CD4-positive, alpha-beta T cell treated with Interleukin-15 for 1 hour (primary cell): Measurements from ENCODE around the gene HPN.

ENCODE experiments used
- DNase-seq: peaks from one replicate; pipeline ENCODE4 v3.0.0-alpha.2; 2020

The HPN gene

GRCh38 chr19:35065574-35065973, 24.1 kb downstream of the HPN start:
- peak; percentile 3 for DNase-seq

DNA sequence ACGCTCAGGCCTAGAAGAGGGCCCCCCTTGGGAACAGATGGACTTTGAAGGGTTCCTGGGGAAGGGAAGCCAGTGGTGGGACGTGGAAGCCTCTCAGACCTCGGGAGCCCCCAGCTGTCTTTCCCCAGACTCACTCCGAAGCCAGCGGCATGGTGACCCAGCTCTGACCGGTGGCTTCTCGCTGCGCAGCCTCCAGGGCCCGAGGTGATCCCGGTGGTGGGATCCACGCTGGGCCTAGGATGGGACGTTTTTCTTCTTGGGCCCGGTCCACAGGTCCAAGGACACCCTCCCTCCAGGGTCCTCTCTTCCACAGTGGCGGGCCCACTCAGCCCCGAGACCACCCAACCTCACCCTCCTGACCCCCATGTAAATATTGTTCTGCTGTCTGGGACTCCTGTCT, 24.6 kb downstream of the HPN start:
- DNase-seq, result peak; percentile 4

- DNase-seq, result peak; percentile 86
Observed at GRCh38 chr19:35066691-35067563, 25.4 kb downstream of the HPN start.

DNA sequence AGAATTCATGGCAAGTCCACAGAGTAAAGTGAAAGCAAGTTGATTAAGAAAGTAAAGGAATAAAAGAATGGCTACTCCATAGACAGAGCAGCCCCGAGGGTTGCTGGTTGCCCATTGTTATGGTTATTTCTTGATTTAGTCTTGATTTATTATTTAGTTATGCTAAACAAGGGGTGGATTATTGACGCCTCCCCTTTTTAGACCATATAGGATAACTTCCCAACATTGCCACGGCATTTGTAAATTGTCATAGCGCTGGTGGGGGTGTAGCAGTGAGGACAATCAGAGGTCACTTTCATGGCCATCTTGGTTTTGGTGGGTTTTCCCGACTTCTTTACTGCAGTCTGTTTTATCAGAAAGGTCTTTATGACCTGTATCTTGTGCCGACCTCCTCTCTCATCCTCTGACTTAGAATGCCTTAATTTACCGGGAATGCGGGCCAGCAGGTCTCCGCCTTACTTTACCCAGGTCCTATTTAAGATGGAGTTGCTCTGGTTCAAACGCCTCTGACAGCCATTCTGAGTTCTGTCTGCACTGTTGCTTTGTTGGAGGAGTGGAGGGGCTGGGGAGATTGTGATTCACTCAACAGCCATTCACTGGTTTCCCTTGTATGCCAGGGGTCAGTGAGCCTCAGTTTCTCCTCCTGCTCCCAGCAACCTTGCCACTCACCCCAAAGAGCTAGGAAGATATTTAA, 27.6 kb downstream of the HPN start:
- DNase-seq, result no peak

- DNase-seq, result no peak
Observed at GRCh38 chr19:35069696-35070095, 28.2 kb downstream of the HPN start.

- DNase-seq, result no peak
Observed at GRCh38 chr19:35070471-35070870, 28.9 kb downstream of the HPN start.

- DNase-seq, result no peak
Observed at GRCh38 chr19:35073516-35073915, 32.0 kb downstream of the HPN start.

DNA sequence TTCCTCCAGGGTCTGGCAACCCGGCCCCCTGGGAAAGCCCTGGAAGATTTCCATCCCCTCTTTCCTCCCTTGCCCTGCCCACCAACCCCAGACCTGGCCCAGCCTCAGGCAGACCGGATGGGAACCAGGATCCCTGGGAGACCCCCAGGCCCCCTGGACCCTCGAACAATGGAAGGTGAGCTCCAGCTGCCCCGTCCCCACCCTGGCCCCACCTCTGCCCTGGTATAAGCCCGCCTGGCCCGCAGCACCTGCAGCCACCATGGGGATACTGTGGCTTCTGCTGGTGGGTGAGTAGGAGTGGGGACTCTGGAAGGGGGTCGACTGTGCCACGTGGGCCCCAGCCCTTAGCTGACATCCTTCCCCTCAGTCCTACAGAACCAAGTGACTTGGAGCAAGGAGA, 32.4 kb downstream of the HPN start:
- no peak for DNase-seq

GRCh38 chr19:35074426-35075201, 33.1 kb downstream of the HPN start:
- DNase-seq, result no peak

GRCh38 chr19:35075202-35076025, 33.9 kb downstream of the HPN start:
- DNase-seq, result no peak

- DNase-seq, result no peak
Observed at GRCh38 chr19:35076026-35076370, 34.5 kb downstream of the HPN start.

- no peak for DNase-seq
Observed at GRCh38 chr19:35076657-35077056, 35.1 kb downstream of the HPN start.

- DNase-seq, result no peak
Observed at GRCh38 chr19:35077411-35078223, 36.1 kb downstream of the HPN start.

- no peak for DNase-seq
Observed at GRCh38 chr19:35079826-35080225, 38.3 kb downstream of the HPN start.

DNA sequence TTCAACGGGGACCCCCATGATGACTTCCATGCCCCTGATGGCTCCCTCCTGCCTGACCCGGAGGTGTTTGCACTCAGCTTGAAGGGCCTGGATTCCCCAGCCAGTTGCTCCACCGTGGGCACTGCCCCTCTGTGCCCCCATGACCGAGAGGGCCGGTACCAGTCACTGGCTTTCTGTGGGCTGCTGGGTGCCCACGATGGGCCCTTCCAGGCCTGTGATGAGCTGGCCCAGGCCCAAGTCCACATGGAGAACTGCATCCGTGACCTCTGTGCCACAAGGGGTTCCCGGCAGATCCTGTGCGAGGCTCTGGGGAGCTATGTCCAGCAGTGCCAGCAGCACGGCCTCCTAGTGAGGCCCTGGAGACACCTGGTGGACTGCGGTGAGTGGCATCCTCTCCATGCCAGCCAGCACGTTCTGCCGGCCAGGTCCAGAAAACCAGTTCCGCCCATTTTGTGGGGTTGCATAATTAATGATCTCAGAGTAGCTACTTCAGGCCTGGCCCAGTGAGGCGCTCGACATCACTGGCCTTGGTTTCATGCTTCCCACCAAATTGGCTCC, 39.2 kb downstream of the HPN start:
- DNase-seq, result no peak

DNA sequence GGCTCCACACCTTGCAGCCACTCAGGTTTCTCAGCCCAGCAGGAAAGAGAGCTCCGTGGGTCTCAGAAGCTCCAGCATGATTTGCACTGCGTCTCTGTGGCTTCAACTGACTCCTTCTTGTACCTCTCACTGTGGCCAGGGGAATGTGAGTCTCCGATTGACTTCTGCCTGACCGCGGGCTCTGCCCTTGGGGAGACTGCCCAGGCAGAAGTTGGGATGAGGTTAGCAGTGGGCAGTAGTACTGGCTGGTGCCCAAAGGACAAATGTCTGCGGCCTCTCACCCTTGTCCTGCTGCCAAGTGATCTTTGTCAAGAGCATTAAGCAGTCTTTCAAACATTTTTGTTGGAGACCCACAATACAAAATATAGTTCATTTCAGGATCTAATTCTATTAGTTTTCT, 39.7 kb downstream of the HPN start:
- DNase-seq, result no peak

GRCh38 chr19:35083691-35084508, 42.4 kb downstream of the HPN start:
- DNase-seq, result no peak

DNA sequence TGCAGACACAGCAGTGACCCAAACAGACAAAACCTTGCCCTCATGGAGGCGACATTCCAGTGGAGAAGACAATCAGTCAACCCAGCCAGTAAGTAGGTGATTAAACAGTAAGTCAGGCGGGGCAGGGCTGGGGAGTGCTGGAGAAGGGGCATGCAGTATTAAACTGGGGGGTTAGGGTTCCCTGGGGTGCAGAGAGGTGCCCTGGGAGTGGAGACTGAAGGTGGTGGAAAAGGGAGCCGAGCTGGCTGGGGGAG, 42.9 kb downstream of the HPN start:
- DNase-seq, result no peak

GRCh38 chr19:35085947-35086346, 44.4 kb downstream of the HPN start:
- DNase-seq, result no peak

- no peak for DNase-seq
Observed at GRCh38 chr19:35086455-35086854, 44.9 kb downstream of the HPN start.

DNA sequence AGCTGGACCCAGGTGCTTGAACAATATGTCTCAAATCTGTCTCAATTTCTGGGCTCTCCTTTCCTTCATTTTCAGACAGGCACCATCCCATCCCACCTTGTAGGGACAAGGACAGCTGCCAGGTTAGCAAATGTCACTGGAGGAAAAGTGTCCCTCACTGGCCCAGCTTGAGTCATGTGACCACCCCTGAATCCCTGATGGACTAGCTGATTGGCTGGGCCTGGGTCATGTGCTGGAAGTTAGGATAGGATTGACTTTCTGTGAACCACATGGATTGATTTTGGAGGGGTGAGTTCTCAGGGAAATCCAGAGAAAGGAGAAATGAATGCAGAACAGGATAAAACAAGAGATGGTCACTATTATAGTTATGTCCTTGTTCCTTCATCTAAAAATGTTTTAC, 45.9 kb downstream of the HPN start:
- no peak for DNase-seq
